Stimulated activated CD4-positive, alpha-beta T cell treated with anti-CD3 and anti-CD28 coated beads, Interleukin-1b, Interleukin-23, amount 100 ng/mL, for 48 hours (primary cell): ENCODE data around the gene C14orf132.

ENCODE experiments used
- DNase-seq: peaks from one replicate; pipeline ENCODE4 v3.0.0-alpha.2; 2020

The C14orf132 gene

GRCh38 chr14:96084796-96085195 lies 45.6 kb downstream of the C14orf132 start:
- DNase-seq, result no peak

GRCh38 chr14:96085369-96085768 lies 46.2 kb downstream of the C14orf132 start:
- DNase-seq, result no peak

- no peak for DNase-seq
Observed at GRCh38 chr14:96086032-96086431, 46.9 kb downstream of the C14orf132 start.

GRCh38 chr14:96086574-96087077 lies 47.5 kb downstream of the C14orf132 start:
- no peak for DNase-seq

GRCh38 chr14:96088074-96088473 lies 48.9 kb downstream of the C14orf132 start:
- no peak for DNase-seq

- no peak for DNase-seq
Observed at GRCh38 chr14:96088481-96088880, 49.3 kb downstream of the C14orf132 start.

GRCh38 chr14:96088911-96089310 lies 49.7 kb downstream of the C14orf132 start:
- DNase-seq, result no peak

GRCh38 chr14:96089401-96089800 lies 50.2 kb downstream of the C14orf132 start:
- no peak for DNase-seq

GRCh38 chr14:96090441-96091148 lies 51.4 kb downstream of the C14orf132 start:
- DNase-seq, result no peak

GRCh38 chr14:96091149-96091693 lies 52.1 kb downstream of the C14orf132 start:
- DNase-seq, result no peak

GRCh38 chr14:96091941-96092411 lies 52.8 kb downstream of the C14orf132 start:
- no peak for DNase-seq

- DNase-seq, result no peak
Observed at GRCh38 chr14:96092936-96093335, 53.8 kb downstream of the C14orf132 start.

- no peak for DNase-seq
Observed at GRCh38 chr14:96094211-96094610, 55.0 kb downstream of the C14orf132 start.

- no peak for DNase-seq
Observed at GRCh38 chr14:96094656-96095055, 55.5 kb downstream of the C14orf132 start.

- DNase-seq, result no peak
Observed at GRCh38 chr14:96095058-96095457, 55.9 kb downstream of the C14orf132 start.

- no peak for DNase-seq
Observed at GRCh38 chr14:96095581-96096476, 56.7 kb downstream of the C14orf132 start.

GRCh38 chr14:96096639-96097610 lies 57.8 kb downstream of the C14orf132 start:
- no peak for DNase-seq

- DNase-seq, result no peak
Observed at GRCh38 chr14:96097752-96098151, 58.6 kb downstream of the C14orf132 start.

- DNase-seq, result no peak
Observed at GRCh38 chr14:96098309-96098998, 59.3 kb downstream of the C14orf132 start.

GRCh38 chr14:96098999-96099335 lies 59.8 kb downstream of the C14orf132 start:
- DNase-seq, result no peak

- DNase-seq, result peak; percentile 55
Observed at GRCh38 chr14:96100161-96101064, 61.3 kb downstream of the C14orf132 start.
